H9 (cell line): ENCODE results near the gene HLA-F. TPM values are rescaled to one million over a fixed set of nuclear protein-coding genes. Genes with fewer than 3 reads are reported as not detected.

Source experiments
- DNase-seq: peaks from one replicate; pipeline ENCODE4 v3.0.0-alpha.2; 2017
- H2AFZ ChIP-seq: one replicate; pipeline ENCODE4 v1.6.1; 2013; ENCODE audit warnings: mild to moderate bottlenecking, low read length, control low read depth, moderate library complexity
- H2AK5ac ChIP-seq: 2 replicates; pipeline ENCODE4 v1.6.1; 2013; ENCODE audit warnings: low read length, control low read depth, mixed read lengths; ENCODE audit not compliant: insufficient read length
- H2BK120ac ChIP-seq: one replicate; pipeline ENCODE4 v1.6.1; 2013; ENCODE audit warnings: low read depth, mild to moderate bottlenecking, low read length, control low read depth, inconsistent platforms; ENCODE audit not compliant: poor library complexity, severe bottlenecking
- H2BK12ac ChIP-seq: 2 replicates; pipeline ENCODE4 v1.6.1; 2013; ENCODE audit warnings: low read length, control low read depth, mixed read lengths, low read depth; ENCODE audit not compliant: insufficient read length
- H2BK15ac ChIP-seq: 2 replicates; pipeline ENCODE4 v1.6.1; 2013; ENCODE audit warnings: low read depth, low read length, control low read depth
- H2BK20ac ChIP-seq: one replicate; pipeline ENCODE4 v1.6.1; 2013; ENCODE audit warnings: low read depth, mild to moderate bottlenecking, low read length, control low read depth, inconsistent platforms; ENCODE audit not compliant: poor library complexity, severe bottlenecking
- H2BK5ac ChIP-seq: 2 replicates; pipeline ENCODE4 v1.6.1; 2013; ENCODE audit warnings: low read length, control low read depth, mixed read lengths; ENCODE audit not compliant: insufficient read length
- H3K14ac ChIP-seq: 2 replicates; pipeline ENCODE4 v1.6.1; 2013; ENCODE audit warnings: low read length, control low read depth; ENCODE audit not compliant: insufficient read depth
- H3K18ac ChIP-seq: 2 replicates; pipeline ENCODE4 v1.6.1; 2013; ENCODE audit warnings: low read depth, mild to moderate bottlenecking, mixed read lengths, low read length, control low read depth; ENCODE audit not compliant: insufficient read length
- H3K23ac ChIP-seq: 2 replicates; pipeline ENCODE4 v1.6.1; 2013; ENCODE audit warnings: low read length, control low read depth, mixed read lengths, low read depth; ENCODE audit not compliant: insufficient read length
- H3K23me2 ChIP-seq: 2 replicates; pipeline ENCODE4 v1.6.1; 2013; ENCODE audit warnings: low read depth, mild to moderate bottlenecking, mixed read lengths, low read length, control low read depth; ENCODE audit not compliant: insufficient read length, poor library complexity, severe bottlenecking
- H3K27ac ChIP-seq: 2 replicates; pipeline ENCODE4 v1.5.1; 2013; ENCODE audit warnings: low read length, control low read depth, mixed read lengths, low read depth; ENCODE audit not compliant: insufficient read length
- H3K27me3 ChIP-seq: 2 replicates; pipeline ENCODE4 v1.6.1; 2013; ENCODE audit warnings: low read length, control low read depth, inconsistent platforms; ENCODE audit not compliant: insufficient read depth
- H3K4ac ChIP-seq: 2 replicates; pipeline ENCODE4 v1.6.1; 2013; ENCODE audit warnings: low read depth, mild to moderate bottlenecking, control low read depth, inconsistent platforms, low read length, moderate library complexity
- H3K4me1 ChIP-seq: 2 replicates; pipeline ENCODE4 v1.6.1; 2013; ENCODE audit warnings: low read length, control low read depth, inconsistent platforms; ENCODE audit not compliant: insufficient read depth
- H3K4me2 ChIP-seq: 2 replicates; pipeline ENCODE4 v1.6.1; 2013; ENCODE audit warnings: low read length, control low read depth, mixed read lengths; ENCODE audit not compliant: insufficient read length, insufficient read depth
- H3K56ac ChIP-seq: 2 replicates; pipeline ENCODE4 v1.6.1; 2013; ENCODE audit warnings: low read depth, mild to moderate bottlenecking, mixed read lengths, low read length, control low read depth; ENCODE audit not compliant: insufficient read length
- H3K79me1 ChIP-seq: 2 replicates; pipeline ENCODE4 v1.6.1; 2013; ENCODE audit warnings: low read depth, mild to moderate bottlenecking, moderate library complexity, low read length, control low read depth, inconsistent platforms; ENCODE audit not compliant: insufficient read depth, poor library complexity, severe bottlenecking
- H3K79me2 ChIP-seq: 2 replicates; pipeline ENCODE4 v1.6.1; 2013; ENCODE audit warnings: low read length, control low read depth, inconsistent platforms; ENCODE audit not compliant: insufficient read depth
- H3K9ac ChIP-seq: 2 replicates; pipeline ENCODE4 v1.6.1; 2013; ENCODE audit warnings: low read length, control low read depth, mixed read lengths; ENCODE audit not compliant: insufficient read length; ENCODE audit errors: extremely low read depth
- H3K9me3 ChIP-seq: one replicate; pipeline ENCODE4 v1.6.1; 2013; ENCODE audit warnings: low read depth, low read length, inconsistent platforms; ENCODE audit not compliant: control insufficient read depth
- H3T11ph ChIP-seq: one replicate; pipeline ENCODE4 v1.6.1; 2013; ENCODE audit warnings: mild to moderate bottlenecking, low read length, control low read depth, inconsistent platforms
- H4K20me1 ChIP-seq: one replicate; pipeline ENCODE4 v1.6.1; 2013; ENCODE audit not compliant: control insufficient read depth, insufficient read length, insufficient read depth
- H4K5ac ChIP-seq: 2 replicates; pipeline ENCODE4 v1.6.1; 2013; ENCODE audit warnings: low read depth, mild to moderate bottlenecking, mixed read lengths, low read length, control low read depth; ENCODE audit not compliant: insufficient read length
- H4K8ac ChIP-seq: replicated peaks from 2 replicates; pipeline ENCODE4 v1.6.1; 2013; ENCODE audit warnings: low read length, control low read depth, mixed read lengths, low read depth; ENCODE audit not compliant: insufficient read length
- H4K91ac ChIP-seq: 2 replicates; pipeline ENCODE4 v1.6.1; 2013; ENCODE audit warnings: low read depth, mild to moderate bottlenecking, moderate library complexity, mixed read lengths, low read length, control low read depth; ENCODE audit not compliant: insufficient read length
- H3K27ac Mint-ChIP-seq, 3 experiments: 2 replicates in 2 of 3; 3 replicates in 1 of 3; pipeline ENCODE4 v1.8.0; 2020 to 2021; ENCODE audit warnings: mixed read lengths in 3 of 3, mild to moderate bottlenecking in 1 of 3, moderate library complexity in 1 of 3
- H3K27me3 Mint-ChIP-seq: 2 replicates; pipeline ENCODE4 v1.8.0; 2021; ENCODE audit warnings: low read depth, mild to moderate bottlenecking, moderate library complexity, mixed read lengths
- H3K36me3 Mint-ChIP-seq, 3 experiments: 2 replicates in 2 of 3; 3 replicates in 1 of 3; pipeline ENCODE4 v1.8.0; 2020 to 2021; ENCODE audit warnings: low read depth in 3 of 3, mixed read lengths in 3 of 3; ENCODE audit not compliant: insufficient read depth in 1 of 3
- H3K4me1 Mint-ChIP-seq, 2 experiments: 2 replicates each; pipeline ENCODE4 v1.8.0; 2020; ENCODE audit warnings: mixed read lengths in 2 of 2
- H3K4me3 Mint-ChIP-seq, 2 experiments: 2 replicates in 1 of 2; 3 replicates in 1 of 2; pipeline ENCODE4 v1.8.0; 2020 to 2021; ENCODE audit warnings: mild to moderate bottlenecking in 2 of 2, mixed read lengths in 2 of 2, moderate library complexity in 1 of 2
- H3K9me3 Mint-ChIP-seq, 2 experiments: 2 replicates in 1 of 2; 3 replicates in 1 of 2; pipeline ENCODE4 v1.8.0; 2020; ENCODE audit warnings: mild to moderate bottlenecking in 2 of 2, mixed read lengths in 2 of 2, moderate library complexity in 1 of 2
- WGBS: extraction: QIAGEN DNeasy Blood & Tissue Kit; methylation state at CpG from one replicate; pipeline ENCODE4 v1.1.7; 2013; ENCODE audit warnings: missing lambda C conversion rate, low lambda C conversion rate, mixed read lengths; ENCODE audit not compliant: insufficient read length; ENCODE audit errors: extremely low coverage; 5-methylcytosine and 5-hydroxymethylcytosine counted together
- total RNA-seq: library from RNA; stranded (reverse); gene quantifications from 2 replicates; pipeline ENCODE4 v1.2.1, GENCODE V29; 2021
- TF ChIP-seq, protein P1 (sequence below): fragments of 200-600 bp; sonication (generic); conservative IDR thresholded peaks from 3 replicates; pipeline ENCODE4 v1.8.0; 2021; ENCODE audit warnings: antibody characterized with exemption, mild to moderate bottlenecking

Gene HLA-F
- total RNA-seq, 1 experiment from 2014 or later, result 7.4 TPM

DNA sequence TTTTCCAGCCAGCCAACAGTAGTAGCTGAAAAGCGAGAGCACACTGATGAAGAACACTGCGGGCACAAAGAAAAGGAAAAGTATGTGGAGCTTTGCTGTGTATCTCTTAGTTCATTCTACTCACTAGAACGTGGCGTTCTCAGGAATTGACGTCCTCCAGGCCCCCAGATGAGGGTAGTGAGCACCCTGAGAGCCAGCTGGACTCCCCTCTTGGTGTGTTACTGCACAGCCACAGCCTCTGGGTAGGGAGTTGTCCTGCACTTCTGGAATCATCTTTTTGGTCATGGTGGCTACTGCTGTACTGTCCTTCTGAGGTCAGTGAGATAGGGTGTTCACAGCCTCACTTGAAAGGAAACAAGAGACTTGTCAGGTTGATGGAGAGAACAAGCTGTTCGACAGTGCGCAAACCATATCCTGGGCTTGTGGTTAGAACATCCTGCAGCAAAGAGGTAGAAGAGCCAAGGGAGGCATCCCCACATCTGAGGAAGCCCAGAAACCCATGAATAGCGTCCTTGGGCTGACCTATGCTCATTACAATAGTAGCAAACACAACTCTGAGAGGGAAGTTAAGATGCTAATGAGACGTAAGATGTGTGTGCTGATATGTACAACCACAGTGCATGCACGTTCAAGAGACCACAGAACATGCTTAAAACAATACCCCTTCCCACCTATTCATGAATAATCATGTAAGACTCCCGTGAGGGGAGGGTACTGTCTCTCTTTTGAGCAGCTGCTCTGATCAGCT, 14.6 kb upstream of the HLA-F start:
- H2BK15ac ChIP-seq, result no peak overlapping the region
- H3K9ac ChIP-seq, result no peak overlapping the region
- no peak overlapping the region for H2BK12ac ChIP-seq
- no peaks in the 10 kb centered on the region for H4K20me1 ChIP-seq
- no peak overlapping the region for H4K91ac ChIP-seq
- no peak overlapping the region for H3K27ac ChIP-seq
- no peaks in the 10 kb centered on the region for H3K9me3 Mint-ChIP-seq
- H3T11ph ChIP-seq, result no peak overlapping the region
- no peaks in the 10 kb centered on the region for H3K36me3 Mint-ChIP-seq
- H3K18ac ChIP-seq, result no peak overlapping the region
- H3K56ac ChIP-seq, result no peak overlapping the region
- no peak overlapping the region; a peak in 1 of 7 replicates for H3K27ac Mint-ChIP-seq
- no peaks in the 10 kb centered on the region for H3K23me2 ChIP-seq
- H3K9me3 ChIP-seq, result no peaks in the 10 kb centered on the region
- no peak overlapping the region for H3K4me2 ChIP-seq
- peaks cover 3 to 6% of the 10 kb centered on the region in 2 experiments; a peak in 2 of 4 replicates for H3K4me1 Mint-ChIP-seq
- no peak overlapping the region for H4K5ac ChIP-seq
- no CpG with 5 or more reads among the region's 11 CpGs for WGBS
- no peak overlapping the region for H2AFZ ChIP-seq
- H3K79me1 ChIP-seq, result no peaks in the 10 kb centered on the region
- no peak overlapping the region for H3K4me3 Mint-ChIP-seq
- H2BK5ac ChIP-seq, result no peak overlapping the region
- H3K14ac ChIP-seq, result no peak overlapping the region
- H3K4me1 ChIP-seq, result peaks cover 3% of the 10 kb centered on the region; the same call in 1 of the 2 replicates
- TF ChIP-seq, protein P1, sequence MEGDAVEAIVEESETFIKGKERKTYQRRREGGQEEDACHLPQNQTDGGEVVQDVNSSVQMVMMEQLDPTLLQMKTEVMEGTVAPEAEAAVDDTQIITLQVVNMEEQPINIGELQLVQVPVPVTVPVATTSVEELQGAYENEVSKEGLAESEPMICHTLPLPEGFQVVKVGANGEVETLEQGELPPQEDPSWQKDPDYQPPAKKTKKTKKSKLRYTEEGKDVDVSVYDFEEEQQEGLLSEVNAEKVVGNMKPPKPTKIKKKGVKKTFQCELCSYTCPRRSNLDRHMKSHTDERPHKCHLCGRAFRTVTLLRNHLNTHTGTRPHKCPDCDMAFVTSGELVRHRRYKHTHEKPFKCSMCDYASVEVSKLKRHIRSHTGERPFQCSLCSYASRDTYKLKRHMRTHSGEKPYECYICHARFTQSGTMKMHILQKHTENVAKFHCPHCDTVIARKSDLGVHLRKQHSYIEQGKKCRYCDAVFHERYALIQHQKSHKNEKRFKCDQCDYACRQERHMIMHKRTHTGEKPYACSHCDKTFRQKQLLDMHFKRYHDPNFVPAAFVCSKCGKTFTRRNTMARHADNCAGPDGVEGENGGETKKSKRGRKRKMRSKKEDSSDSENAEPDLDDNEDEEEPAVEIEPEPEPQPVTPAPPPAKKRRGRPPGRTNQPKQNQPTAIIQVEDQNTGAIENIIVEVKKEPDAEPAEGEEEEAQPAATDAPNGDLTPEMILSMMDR, result no peak
- H3K4ac ChIP-seq, result no peak overlapping the region
- no peak overlapping the region for H2AK5ac ChIP-seq
- H3K79me2 ChIP-seq, result no peaks in the 10 kb centered on the region
- no peak for DNase-seq
- H3K27me3 Mint-ChIP-seq, result peaks cover 15% of the 10 kb centered on the region
- H3K23ac ChIP-seq, result no peak overlapping the region
- no peak overlapping the region for H2BK120ac ChIP-seq
- H2BK20ac ChIP-seq, result no peak overlapping the region
- no peak overlapping the region for H4K8ac ChIP-seq
- peaks cover 2% of the 10 kb centered on the region; the same call in 1 of the 2 replicates for H3K27me3 ChIP-seq
